DMS79 treated with DMSO at 0.1 percent for 48 hours (cell line): ENCODE results near the gene CLDN15.

Source experiments
- DNase-seq: peaks from one replicate; lab custom pipeline; 2025; lab: John Stamatoyannopoulos, UW

Gene CLDN15

DNA sequence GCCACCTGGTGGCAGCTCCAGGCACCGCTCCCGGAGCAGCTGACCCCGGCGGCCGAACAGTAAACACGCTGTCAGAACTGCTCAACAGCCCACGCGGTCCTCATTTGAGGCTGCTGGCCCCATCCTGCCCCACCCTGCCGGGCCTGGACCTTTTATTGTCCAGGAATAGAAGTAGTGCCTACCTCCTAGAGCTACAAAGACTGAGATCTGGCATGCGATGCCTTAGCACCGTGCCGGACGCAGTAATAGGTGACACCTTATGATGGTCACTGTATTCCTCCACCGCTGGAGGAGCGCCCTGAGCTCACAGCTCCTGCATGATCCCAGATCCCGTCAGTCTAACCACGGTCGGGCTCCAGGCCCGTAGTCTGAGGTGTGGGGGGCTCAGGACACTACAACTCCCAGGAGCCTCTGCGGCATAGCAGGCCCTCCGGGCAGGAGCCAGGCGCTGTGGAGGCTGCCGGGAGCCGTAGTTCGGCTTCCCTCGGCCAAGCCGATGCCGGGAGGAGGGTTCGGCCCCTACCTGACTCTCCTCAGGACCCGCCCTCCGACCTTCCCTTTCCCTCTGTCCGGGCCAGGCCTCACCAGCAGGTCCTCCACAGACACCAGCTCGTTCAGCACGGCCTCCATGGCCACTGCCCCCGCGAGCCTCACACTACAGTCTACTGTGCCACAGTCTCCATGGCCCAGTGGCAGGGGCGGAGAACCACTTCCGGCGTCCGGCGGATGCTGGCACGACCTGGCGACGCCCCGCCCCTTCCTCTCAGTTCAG lies 7.0 kb upstream of the CLDN15 start, which contains the start of gene FIS1:
TSS of gene FIS1 (minus strand) at position 707 of the 772 bp plus-strand sequence. CDS start at position 630, 77 bp downstream.
- peak; percentile 93 for DNase-seq

DNA sequence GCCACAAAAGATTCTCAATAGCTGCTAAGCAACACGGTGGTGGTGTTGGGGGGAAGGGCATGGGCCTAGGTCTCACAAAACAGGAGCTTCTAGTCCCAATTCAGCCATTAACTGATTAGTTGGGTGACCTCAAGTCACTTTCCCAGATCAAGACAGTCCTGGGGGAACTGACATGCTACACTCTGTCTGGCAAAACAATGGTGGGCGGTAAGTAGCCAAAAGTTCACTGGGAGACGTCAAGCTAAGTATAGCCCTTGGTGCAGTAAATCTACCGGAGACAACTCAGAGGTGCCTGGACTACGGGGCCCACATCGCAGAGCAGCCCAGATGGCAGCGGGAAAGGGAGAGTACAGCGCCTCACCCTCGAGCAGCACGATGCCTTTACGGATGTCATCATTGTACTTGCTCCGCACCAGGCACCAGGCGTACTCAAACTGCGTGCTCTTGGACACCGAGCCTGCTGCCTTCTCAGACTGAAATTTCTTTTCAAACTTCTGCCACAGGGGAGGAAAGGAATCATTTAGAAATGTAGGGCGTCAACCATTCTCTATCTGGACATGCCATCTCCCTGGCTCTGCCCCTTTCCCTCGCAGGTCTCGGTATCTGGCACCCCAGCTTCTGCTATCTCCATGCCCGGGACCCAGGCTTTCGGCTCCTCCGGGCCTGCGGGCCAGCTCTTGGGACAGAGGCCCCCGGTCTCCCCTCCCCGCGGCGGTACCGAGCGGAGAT lies 6.2 kb upstream of the CLDN15 start:
- no peak for DNase-seq

DNA sequence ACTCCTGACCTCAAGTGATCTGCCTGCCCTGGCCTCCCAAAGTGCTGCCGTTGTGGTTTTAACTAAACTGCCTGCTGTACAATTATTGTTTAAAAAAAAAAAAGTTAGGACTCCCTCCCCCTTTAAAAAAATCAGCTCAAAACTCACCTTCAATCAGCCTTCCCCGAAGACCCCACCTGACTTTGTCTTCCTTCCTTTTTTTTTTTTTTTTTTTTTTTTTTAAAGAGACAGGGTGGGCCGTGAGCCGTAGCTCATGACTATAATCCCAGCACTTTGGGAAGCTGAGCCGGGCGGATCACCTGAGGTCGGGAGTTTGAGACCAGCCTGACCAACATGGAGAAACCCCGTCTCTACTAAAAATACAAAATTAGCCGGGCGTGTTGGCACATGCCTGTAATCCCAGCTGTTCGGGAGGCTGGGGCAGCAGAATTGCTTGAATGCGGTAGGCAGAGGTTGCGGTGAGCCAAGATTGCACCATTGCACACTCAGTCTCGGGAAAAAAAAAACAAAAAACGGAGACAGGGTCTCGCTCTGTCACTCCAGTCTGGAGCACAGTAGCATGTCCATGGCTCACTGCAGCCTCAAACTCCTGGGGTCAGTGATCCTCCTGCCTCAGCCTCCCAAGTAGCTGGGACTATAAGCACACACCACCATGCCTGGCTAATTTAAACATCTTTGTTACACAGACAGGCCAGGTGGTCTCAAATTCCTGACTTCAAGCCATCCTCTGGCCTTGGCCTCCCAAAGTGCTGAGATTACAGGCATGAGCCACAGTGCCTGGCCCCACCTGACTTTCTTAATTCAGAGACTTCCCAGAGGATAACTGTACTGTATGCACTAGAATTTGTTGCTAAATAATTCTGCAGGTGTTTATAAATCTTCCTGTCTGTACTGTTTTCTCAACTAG lies 4.1 kb upstream of the CLDN15 start:
- DNase-seq = no peak

DNA sequence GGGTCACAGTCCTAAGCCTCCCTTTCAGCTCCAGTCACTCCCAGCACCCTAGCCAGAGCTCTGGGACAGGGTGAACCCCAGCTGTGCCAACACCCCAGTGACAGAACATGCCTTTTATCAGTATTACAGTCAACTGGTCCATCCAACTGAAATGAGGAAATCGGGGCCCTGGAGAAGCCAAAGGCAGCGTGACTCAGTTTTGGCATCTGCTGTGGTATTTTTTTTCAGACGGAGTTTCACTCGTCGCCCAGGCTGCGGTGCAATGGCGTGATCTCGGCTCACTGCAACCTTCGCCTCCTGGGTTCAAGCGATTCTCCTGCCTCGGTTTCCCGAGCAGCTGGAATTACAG lies 3.4 kb upstream of the CLDN15 start:
- no peak for DNase-seq

- no peak for DNase-seq
Measured at GRCh38 chr7:101240226-101241014, 2.8 kb upstream of the CLDN15 start.

DNA sequence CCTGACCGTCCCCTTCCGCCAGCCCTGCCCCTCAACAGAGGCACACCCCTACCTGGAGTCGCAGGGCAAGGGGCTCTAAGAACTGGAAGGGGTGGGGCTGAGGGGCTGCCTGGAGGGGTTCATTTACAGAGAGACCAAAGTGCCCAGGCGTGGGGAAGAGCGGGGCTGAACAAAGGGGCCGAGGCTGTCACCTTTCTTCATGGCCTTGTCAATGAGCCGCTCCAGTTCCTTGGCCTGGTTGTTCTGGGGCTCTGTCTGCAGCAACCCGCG lies 2.3 kb upstream of the CLDN15 start:
- no peak for DNase-seq

- DNase-seq = no peak
Measured at GRCh38 chr7:101239191-101239950, 1.8 kb upstream of the CLDN15 start.

DNA sequence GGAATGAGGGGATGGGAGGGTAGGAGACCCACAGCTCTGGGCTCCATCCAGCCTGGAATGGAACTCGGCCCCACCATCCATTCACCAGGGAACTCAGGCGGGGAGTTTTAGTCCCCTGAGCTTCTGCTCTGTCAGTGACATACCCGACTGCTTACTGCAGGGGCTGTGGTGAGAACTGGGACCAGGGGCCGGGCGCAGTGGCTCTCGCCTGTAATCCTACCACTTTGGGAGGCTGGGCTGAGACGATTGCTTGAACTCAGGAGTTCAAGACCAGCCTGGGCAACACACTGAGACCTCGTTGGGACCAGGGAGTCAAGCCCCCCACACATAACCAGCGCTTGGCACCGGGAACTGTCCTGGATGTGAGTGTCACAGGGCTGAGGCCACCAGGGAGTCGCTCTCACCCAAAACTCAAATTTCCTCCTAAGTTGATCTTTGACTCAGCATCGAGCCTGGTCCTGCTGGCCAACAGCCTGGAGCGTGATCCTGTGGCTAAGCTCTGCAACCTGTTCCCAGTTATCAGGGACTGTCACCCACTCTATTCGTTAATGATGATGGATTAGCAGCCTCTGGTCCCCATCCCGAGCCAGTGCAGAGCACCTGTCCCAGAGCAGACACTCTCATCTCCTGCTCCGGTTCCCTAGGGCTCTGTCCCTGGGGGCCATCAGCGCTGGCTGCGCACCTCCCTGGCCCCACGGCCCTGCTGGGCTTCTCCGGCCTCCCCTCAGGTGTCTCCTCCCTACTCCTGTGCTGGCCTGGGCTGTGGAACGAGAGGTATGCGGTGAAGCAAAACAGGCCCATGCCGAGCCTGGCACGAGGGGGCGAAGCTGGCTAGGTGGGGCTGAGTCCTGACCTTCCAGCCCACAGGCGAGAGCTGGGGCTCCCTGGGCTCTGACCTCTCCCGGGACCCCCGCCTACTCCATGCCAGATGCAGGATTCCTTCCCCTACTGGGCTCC lies 902 bp upstream of the CLDN15 start:
- DNase-seq = no peak

GRCh38 chr7:101236292-101236835 lies 1.2 kb downstream of the CLDN15 start:
- no peak for DNase-seq

DNA sequence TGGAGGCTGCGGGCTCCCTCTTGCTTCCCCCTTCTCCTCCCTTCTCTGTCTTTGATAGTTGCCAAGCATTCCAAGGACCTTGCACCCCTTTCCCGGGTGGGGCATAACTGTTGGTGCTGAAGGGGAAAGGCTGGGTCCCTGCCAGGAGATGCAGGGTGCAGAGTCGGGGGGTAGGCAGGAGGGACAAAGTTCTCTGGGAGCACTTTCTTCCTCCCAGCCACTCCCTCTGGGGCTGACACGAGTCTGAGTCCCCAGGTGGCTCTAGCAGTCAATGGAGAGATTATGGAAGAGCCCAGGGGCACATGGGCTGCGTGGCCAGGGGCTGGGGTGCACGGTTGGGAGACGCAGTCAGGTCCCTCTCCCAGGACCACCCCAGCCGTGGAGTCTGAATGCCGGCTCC lies 2.1 kb downstream of the CLDN15 start:
- DNase-seq = no peak

DNA sequence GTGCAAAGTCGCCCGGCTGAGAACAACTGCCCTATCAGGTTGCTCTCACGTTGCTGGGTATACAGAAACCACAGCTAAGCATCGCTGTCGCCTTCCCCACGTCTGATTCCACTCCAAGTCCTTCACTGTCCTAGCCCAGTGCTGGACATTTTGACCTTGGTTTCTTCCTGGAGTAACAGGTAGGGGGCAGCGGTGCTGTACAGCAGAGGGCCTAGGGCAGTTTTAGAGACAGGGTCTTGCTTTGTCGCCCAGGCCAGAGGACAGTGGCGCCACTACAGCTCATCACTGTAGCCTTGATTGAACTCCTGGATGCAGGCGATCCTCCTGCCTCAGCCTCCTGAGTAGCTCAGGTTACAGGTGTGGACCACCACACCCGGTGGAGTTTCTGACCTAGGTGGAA lies 2.6 kb downstream of the CLDN15 start:
- DNase-seq = no peak

DNA sequence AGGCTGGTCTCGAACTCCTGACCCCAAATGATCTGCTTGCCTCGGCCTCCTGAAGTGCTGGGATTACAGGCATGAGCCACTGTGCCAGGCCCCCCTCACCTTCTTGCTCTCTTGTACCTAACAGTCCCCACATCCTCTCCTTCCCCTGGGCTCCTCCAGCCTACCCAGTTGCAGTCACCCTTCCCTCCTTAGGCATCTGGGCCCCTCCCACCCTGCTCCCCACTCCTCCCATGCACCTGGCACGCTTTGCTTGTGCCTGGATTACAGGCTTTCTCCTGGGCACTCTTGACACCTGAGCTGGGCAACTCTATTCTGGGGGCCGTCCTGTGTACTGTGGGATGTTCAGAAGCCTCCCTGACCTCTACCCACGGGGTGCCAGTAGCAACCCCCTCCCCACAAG lies 3.0 kb downstream of the CLDN15 start:
- DNase-seq = no peak

DNA sequence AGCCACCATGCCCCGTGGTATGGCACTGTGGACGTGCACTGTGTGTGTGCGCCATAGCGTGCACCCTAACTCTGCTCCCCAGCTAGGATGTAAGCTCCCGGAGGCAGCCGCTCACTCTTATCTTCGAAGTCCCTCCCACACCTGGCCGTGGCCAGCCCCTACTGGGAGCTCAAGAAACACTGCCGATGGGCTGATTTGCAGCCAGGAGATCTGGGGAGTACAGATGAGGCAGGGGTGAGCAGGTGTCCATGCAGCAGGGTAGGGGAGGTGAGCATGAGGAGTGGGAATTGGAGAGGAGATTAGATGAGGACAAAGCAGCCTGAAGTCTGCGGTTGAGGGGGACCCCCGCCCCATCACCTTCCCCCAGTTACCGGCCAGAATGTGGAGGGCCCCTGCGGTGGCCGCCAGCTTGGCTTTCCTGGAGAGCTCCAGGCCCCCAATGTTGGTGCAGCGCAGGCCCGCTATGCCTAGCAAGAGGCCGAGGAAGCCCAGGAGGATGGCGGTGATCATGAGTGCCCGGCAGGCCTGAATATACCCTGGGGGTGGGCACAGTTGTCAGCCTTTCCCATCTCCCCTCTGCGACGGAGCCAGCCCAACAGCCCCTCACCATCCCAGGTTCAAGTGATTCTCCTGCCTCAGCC lies 3.6 kb downstream of the CLDN15 start:
- no peak for DNase-seq

GRCh38 chr7:101232141-101232850 lies 5.3 kb downstream of the CLDN15 start:
- peak; percentile 55 for DNase-seq

- DNase-seq = no peak
Measured at GRCh38 chr7:101231644-101232043, 6.0 kb downstream of the CLDN15 start.

DNA sequence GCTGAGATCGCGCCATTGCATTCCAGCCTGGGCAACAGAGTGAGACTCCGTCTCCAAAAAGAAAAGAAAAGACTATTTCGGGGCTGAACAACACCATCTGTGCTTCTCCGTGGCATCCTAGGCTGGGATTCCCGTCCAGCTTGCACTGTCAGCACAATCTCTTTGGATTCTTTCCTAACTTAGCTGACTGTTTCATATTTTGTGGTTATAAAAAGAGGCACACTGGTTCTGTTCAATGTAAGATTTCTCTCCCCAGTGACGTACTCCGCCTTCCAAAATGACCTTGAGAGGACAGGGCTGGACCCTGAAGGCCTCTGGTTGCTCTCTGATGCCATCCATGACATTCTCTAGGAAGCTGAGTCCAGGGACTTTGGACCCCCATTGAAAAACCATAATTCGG lies 10.9 kb downstream of the CLDN15 start:
- DNase-seq = no peak

DNA sequence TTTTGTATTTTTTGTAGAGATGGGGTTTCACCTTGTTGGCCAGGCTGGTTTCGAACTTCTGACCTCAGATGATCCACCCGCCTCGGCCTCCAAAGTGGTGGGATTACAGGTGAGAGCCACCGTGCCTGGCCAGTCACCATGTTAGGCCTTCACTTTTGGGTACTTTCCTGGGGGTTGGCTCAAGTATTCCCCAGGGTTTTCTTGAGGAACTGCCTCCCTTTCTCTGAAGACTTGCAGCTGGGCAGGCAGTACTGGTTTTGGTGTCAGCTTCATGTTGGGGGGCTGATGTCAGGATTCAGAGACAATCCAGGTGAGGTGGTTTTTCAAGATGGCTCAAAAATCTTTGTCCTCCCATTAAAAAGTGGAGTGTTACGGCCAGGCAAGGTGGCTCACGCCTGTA lies 12.0 kb downstream of the CLDN15 start:
- no peak for DNase-seq

- no peak for DNase-seq
Measured at GRCh38 chr7:101223528-101223927, 14.1 kb downstream of the CLDN15 start.
